ENCODE results near the gene NECTIN4.
"Not testable (repeated sequence)": the region's sequence is repeated elsewhere in the genome, so short reads cannot be mapped to it uniquely, and the experiment has no call there.

The NECTIN4 gene

GRCh38 chr1:161082483-161082882 lies 6.9 kb downstream of the NECTIN4 start:
- DNase-seq (ENCODE audit: low read depth), result no peak

GRCh38 chr1:161081519-161081918 lies 7.8 kb downstream of the NECTIN4 start:
- no peak for DNase-seq (ENCODE audit: low read depth)

- DNase-seq (ENCODE audit: low read depth), result no peak
These were observed 8.6 kb downstream of the NECTIN4 start for GRCh38 chr1:161080441-161081405.

GRCh38 chr1:161079436-161080110 lies 9.8 kb downstream of the NECTIN4 start:
- no peak for DNase-seq (ENCODE audit: low read depth)

GRCh38 chr1:161077426-161077825 lies 11.9 kb downstream of the NECTIN4 start:
- DNase-seq (ENCODE audit: low read depth), result no peak

GRCh38 chr1:161076410-161076809 lies 12.9 kb downstream of the NECTIN4 start:
- DNase-seq (ENCODE audit: low read depth), result no peak

- DNase-seq (ENCODE audit: low read depth), result no peak
These were observed 14.5 kb downstream of the NECTIN4 start for GRCh38 chr1:161074676-161075368.

GRCh38 chr1:161073474-161074121 lies 15.8 kb downstream of the NECTIN4 start:
- no peak for DNase-seq (ENCODE audit: low read depth)

GRCh38 chr1:161072751-161073449 lies 16.5 kb downstream of the NECTIN4 start:
- no peak for DNase-seq (ENCODE audit: low read depth)

- DNase-seq (ENCODE audit: low read depth), result no peak
These were observed 17.4 kb downstream of the NECTIN4 start for GRCh38 chr1:161071886-161072371.

GRCh38 chr1:161070761-161071160 lies 18.6 kb downstream of the NECTIN4 start:
- no peak for DNase-seq (ENCODE audit: low read depth)

GRCh38 chr1:161069731-161070270 lies 19.6 kb downstream of the NECTIN4 start, which contains the start of gene ARHGAP30:
Gene ARHGAP30 (minus strand): TSS chr1:161069891. CDS start chr1:161069624, 267 bp downstream.
- DNase-seq (ENCODE audit: low read depth), result peak; percentile 76

GRCh38 chr1:161069241-161069640 lies 20.1 kb downstream of the NECTIN4 start:
- no peak for DNase-seq (ENCODE audit: low read depth)

- DNase-seq (ENCODE audit: low read depth), result peak; percentile 76
These were observed 20.8 kb downstream of the NECTIN4 start for GRCh38 chr1:161068306-161069234.

GRCh38 chr1:161066694-161067093 lies 22.7 kb downstream of the NECTIN4 start:
- no peak for DNase-seq (ENCODE audit: low read depth)

GRCh38 chr1:161065681-161066080 lies 23.7 kb downstream of the NECTIN4 start:
- not testable (repeated sequence) for DNase-seq (ENCODE audit: low read depth)

- DNase-seq (ENCODE audit: low read depth), result not testable (repeated sequence)
These were observed 25.4 kb downstream of the NECTIN4 start for GRCh38 chr1:161063936-161064335.

- no peak for DNase-seq (ENCODE audit: low read depth)
These were observed 27.9 kb downstream of the NECTIN4 start for GRCh38 chr1:161061419-161061818.

- no peak for DNase-seq (ENCODE audit: low read depth)
These were observed 30.1 kb downstream of the NECTIN4 start for GRCh38 chr1:161059293-161059692.

GRCh38 chr1:161054805-161055204 lies 34.6 kb downstream of the NECTIN4 start:
- no peak for DNase-seq (ENCODE audit: low read depth)

Data from activated T-cell treated with anti-CD3 and anti-CD28 coated beads for 48 hours (primary cell).